ENCODE data around the gene TMCC3. TPM values are rescaled to one million over a fixed set of nuclear protein-coding genes. Genes with fewer than 3 reads are reported as not detected.

Gene TMCC3
- total and polyA plus RNA-seq, 5 experiments from 2014 or later, result 0.18 to 5.7 (median 0.71) TPM; not detected in 2

DNA sequence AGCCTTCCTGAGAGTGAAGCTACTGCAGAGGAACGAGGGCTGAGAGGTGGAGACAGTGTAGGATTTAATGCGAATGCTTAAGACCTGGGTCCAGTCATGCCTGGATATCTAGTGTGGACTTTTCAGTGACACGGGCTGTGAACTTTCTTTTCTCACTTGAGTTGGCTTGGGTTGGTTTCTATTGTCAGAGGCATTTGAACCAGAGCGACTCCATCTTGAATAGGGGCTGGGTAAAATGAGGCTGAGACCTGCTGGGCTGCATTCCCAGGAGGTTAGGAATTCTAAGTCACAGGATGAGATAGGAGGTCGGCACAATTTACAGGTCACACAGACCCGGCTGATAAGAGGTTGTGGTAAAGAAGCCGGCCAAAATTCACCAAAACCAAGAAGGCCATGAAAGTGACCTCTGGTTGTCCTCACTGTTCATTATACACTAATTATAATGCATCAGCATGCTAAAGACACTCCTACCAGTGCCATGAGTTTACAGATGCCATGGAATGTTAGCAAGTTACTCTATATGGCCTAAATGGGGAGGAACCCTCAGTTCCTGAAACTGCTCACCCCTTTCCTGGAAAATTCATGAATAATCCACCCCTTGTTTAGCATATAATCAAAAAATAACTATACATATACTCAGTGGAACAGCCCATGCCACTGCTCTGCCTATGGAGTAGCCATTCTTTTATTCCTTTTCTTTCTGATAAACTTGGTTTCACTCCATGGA, 34.2 kb upstream of the TMCC3 start:
- Mint-ChIP-seq H3K27ac (no peak overlapping the region), H3K4me1 (peaks cover 0 to 10% (median 0%) of the 10 kb centered on the region in 4 donors), H3K9me3 (peaks cover 0 to 2% (median 0%) of the 10 kb centered on the region in 9 donors), H3K36me3 (no peaks in the 10 kb centered on the region), H3K4me3 (no peak overlapping the region), H3K27me3 (peaks cover 0 to 4% (median 0%) of the 10 kb centered on the region in 5 donors)
- DNase-seq, result no peak
- POLR2A ChIA-PET, result no interaction called here
- no peak for ATAC-seq

DNA sequence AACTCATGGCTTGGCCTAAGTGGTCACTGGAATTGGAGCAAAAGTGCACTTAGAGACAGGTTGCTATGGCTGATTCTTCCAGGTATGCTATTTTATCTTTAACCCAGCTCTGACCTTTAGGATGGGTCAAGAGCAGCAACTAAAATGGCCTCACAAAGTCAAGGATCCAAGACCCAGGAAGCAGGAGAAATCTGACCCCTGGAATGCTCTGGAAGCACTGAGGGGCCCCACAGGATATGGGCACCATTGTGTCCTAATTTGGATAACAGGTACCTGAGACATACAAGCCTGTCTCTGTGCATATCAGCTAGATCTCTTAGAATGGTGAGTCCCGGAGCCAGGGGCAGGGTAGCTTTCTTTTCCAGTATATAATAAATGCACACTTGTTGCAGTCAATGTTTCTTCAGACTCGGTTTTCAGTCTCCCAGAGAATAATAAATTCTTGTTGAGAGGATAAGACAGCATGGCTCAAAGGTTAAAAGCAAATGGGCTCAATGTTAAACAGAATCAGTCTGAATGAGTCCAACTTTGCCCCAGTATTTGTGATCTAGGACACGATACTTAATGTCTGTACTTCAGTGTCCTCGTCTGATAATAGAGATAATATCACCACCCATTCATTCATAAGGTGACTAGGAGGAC, 29.3 kb upstream of the TMCC3 start:
- POLR2A ChIA-PET, result no interaction called here
- Mint-ChIP-seq H3K9me3 (peaks cover 0 to 2% (median 0%) of the 10 kb centered on the region in 9 donors), H3K4me1 (peaks cover 15 to 47% (median 23%) of the 10 kb centered on the region in 4 donors), H3K4me3 (no peak overlapping the region), H3K36me3 (no peaks in the 10 kb centered on the region), H3K27ac (no peak overlapping the region), H3K27me3 (peaks cover 0 to 7% (median 3%) of the 10 kb centered on the region in 5 donors)
- no peak for ATAC-seq
- DNase-seq, result no peak

DNA sequence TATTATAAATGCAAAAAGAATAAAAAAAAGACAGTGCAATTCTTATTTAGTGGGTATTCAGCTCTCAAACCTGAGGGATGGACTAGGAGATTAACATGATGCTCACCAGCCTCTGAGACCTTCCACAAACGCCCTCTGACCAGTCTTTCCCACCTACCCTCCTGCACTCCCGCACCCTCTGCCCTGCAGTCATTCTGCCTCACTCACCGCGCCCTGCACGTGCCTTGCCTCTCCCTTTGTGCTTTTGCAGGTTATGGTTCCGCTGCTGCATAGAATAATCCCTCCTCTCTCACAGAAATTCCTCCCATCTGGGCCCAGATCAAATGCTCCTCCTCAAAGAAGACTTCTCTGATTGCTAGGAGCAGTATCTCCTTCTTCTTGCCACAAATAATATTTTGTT, 28.5 kb upstream of the TMCC3 start:
- POLR2A ChIA-PET, result no interaction called here
- H3K4me3 Mint-ChIP-seq, result no peak overlapping the region
- H3K27ac Mint-ChIP-seq, result peak overlapping the region in 4 of 10 donors; percentile 42 to 85 (median 50)
- DNase-seq (no peak), ATAC-seq (no peak)
- peaks cover 0 to 2% (median 0%) of the 10 kb centered on the region in 9 donors for H3K9me3 Mint-ChIP-seq
- no peaks in the 10 kb centered on the region for H3K36me3 Mint-ChIP-seq
- H3K27me3 Mint-ChIP-seq, result peaks cover 0 to 7% (median 4%) of the 10 kb centered on the region in 5 donors
- peaks cover 15 to 51% (median 25%) of the 10 kb centered on the region in 4 donors for H3K4me1 Mint-ChIP-seq

DNA sequence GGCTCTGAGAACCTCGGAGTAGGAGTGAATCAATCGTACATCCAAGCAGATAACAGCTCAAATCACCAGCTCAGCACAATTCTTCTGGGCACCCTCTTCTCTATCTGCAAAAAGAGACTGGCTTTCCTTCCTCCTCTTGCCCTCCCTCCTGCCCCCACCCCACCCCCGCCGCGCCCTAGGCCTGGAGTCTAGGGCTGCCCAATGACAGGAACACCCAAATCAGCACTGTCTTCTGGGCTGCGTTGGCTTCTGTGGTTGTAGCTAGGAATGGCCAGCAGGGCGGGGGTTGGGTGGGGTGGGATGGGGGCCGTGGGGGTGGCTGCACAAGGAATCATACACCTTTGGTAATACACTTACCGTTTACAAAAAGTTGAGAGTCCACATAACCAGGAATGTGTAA, 28.0 kb upstream of the TMCC3 start:
- H3K36me3 Mint-ChIP-seq, result no peaks in the 10 kb centered on the region
- POLR2A ChIA-PET, result no interaction called here
- no peak for DNase-seq

DNA sequence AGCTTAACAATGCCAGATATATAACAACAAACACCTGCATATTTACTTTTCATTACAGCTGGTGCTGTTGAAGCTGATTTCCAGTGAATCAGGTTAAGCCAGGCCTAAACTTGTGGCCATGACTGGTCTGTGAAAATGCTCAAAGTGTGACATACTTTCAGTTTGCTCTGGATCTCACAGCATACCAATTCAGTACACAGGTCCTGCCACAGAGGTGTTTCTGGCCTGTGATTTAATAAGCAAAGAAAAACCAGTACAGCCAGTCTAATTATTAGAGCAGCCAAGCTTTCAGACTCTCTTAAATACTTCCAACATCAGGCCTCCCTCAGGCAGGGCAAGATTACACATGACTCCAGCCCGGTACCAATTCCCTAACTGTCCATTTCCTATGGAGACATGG, 27.4 kb upstream of the TMCC3 start:
- H3K4me1 Mint-ChIP-seq, result peaks cover 15 to 46% (median 25%) of the 10 kb centered on the region in 4 donors

More for the DNA sequence above, 28.0 kb upstream of the TMCC3 start:
- no peak for ATAC-seq
- peaks cover 0 to 7% (median 4%) of the 10 kb centered on the region in 5 donors for H3K27me3 Mint-ChIP-seq
- peaks cover 0 to 2% (median 0%) of the 10 kb centered on the region in 9 donors for H3K9me3 Mint-ChIP-seq
- H3K4me1 Mint-ChIP-seq, result peaks cover 15 to 51% (median 25%) of the 10 kb centered on the region in 4 donors
- no peak overlapping the region for H3K4me3 Mint-ChIP-seq
- H3K27ac Mint-ChIP-seq, result peak overlapping the region in 4 of 10 donors; percentile 16 to 86 (median 54)

GRCh38 chr12:94676922-94677321, 26.6 kb upstream of the TMCC3 start:
- Mint-ChIP-seq H3K36me3 (no peaks in the 10 kb centered on the region), H3K4me3 (peak overlapping the region in 1 of 10 donors; percentile 4), H3K27me3 (peaks cover 0 to 7% (median 4%) of the 10 kb centered on the region in 5 donors), H3K4me1 (peaks cover 15 to 41% (median 25%) of the 10 kb centered on the region in 4 donors), H3K9me3 (peaks cover 0 to 2% (median 0%) of the 10 kb centered on the region in 9 donors), H3K27ac (peak overlapping the region in 9 of 10 donors; percentile 34 to 96 (median 80))
- POLR2A ChIA-PET, result no interaction called here
- ATAC-seq (no peak), DNase-seq (no peak)

More for the DNA sequence above, 27.4 kb upstream of the TMCC3 start:
- POLR2A ChIA-PET, result no interaction called here
- peaks cover 0 to 2% (median 0%) of the 10 kb centered on the region in 9 donors for H3K9me3 Mint-ChIP-seq
- peak overlapping the region in 4 of 10 donors; percentile 46 to 86 (median 72) for H3K27ac Mint-ChIP-seq
- no peaks in the 10 kb centered on the region for H3K36me3 Mint-ChIP-seq
- peaks cover 0 to 7% (median 4%) of the 10 kb centered on the region in 5 donors for H3K27me3 Mint-ChIP-seq
- H3K4me3 Mint-ChIP-seq, result no peak overlapping the region
- DNase-seq, result no peak
- ATAC-seq, result no peak

DNA sequence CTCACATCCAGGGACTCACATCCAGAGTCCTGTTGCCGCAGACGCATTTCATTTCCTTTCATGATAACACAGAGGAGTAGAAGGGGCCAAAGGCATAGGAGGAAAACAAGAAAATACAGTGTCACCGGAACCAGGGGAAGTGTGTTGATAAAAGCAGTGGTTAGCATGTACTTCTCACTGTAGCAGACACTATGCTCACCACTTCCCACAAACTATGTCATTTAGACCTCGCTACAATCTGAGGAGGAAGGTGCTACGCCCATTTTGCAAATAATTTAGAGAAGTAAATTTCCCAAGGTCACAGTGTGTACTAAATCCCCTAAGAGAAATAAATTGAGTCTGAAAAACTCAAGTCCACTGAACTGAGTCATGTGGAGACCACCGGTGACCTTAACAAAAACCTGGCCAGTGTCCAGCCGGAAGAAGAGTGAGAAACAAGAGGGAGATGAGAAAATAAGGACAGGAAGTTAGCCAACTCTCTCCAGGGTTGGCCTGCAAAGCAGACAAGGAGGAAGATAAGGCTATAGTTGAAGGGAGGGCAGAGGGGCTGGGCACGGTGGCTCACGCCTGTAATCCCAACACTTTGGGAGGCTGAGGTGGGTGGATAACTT, 25.8 kb upstream of the TMCC3 start:
- H3K4me3 Mint-ChIP-seq, result peak overlapping the region in 9 of 10 donors; percentile 53 to 80 (median 68)
- peaks cover 15 to 41% (median 25%) of the 10 kb centered on the region in 4 donors for H3K4me1 Mint-ChIP-seq
- POLR2A ChIA-PET, result no interaction called here

GRCh38 chr12:94674835-94675234, 24.5 kb upstream of the TMCC3 start:
- peaks cover 0 to 4% (median 4%) of the 10 kb centered on the region in 5 donors for H3K27me3 Mint-ChIP-seq
- ATAC-seq (no peak), DNase-seq (no peak)
- H3K4me3 Mint-ChIP-seq, result peak overlapping the region in 5 of 10 donors; percentile 0 to 63 (median 25)
- peak overlapping the region in 9 of 10 donors; percentile 8 to 89 (median 51) for H3K27ac Mint-ChIP-seq
- POLR2A ChIA-PET, result no interaction called here
- no peaks in the 10 kb centered on the region for H3K9me3 Mint-ChIP-seq
- peaks cover 15 to 41% (median 25%) of the 10 kb centered on the region in 4 donors for H3K4me1 Mint-ChIP-seq
- H3K36me3 Mint-ChIP-seq, result no peaks in the 10 kb centered on the region

More for the DNA sequence above, 25.8 kb upstream of the TMCC3 start:
- Mint-ChIP-seq H3K36me3 (no peaks in the 10 kb centered on the region), H3K27ac (peak overlapping the region; percentile 75 to 96 (median 89)), H3K27me3 (peaks cover 0 to 7% (median 4%) of the 10 kb centered on the region in 5 donors), H3K9me3 (peaks cover 0 to 2% (median 0%) of the 10 kb centered on the region in 9 donors)
- DNase-seq (peak in 7 of 10 donors; percentile 1 to 69 (median 41)), ATAC-seq (peak; percentile 96)

- POLR2A ChIA-PET, result interaction anchor here (0.7 kb wide), 1 partner anchor 9 kb away, joined by 3 read pairs; no protein-coding TSS in a partner anchor
- Mint-ChIP-seq H3K27ac (no peak overlapping the region), H3K4me1 (peaks cover 17 to 40% (median 24%) of the 10 kb centered on the region in 4 donors), H3K27me3 (peaks cover 0 to 4% (median 2%) of the 10 kb centered on the region in 5 donors), H3K4me3 (no peak overlapping the region), H3K36me3 (no peaks in the 10 kb centered on the region), H3K9me3 (no peaks in the 10 kb centered on the region)
- DNase-seq, result no peak
- no peak for ATAC-seq
These were observed 23.7 kb upstream of the TMCC3 start for GRCh38 chr12:94674051-94674451.

- Mint-ChIP-seq H3K27ac (peak overlapping the region in 1 of 10 donors; percentile 61), H3K4me1 (peaks cover 14 to 37% (median 21%) of the 10 kb centered on the region in 4 donors), H3K27me3 (peaks cover 0 to 2% (median 0%) of the 10 kb centered on the region in 5 donors), H3K36me3 (no peaks in the 10 kb centered on the region), H3K4me3 (no peak overlapping the region), H3K9me3 (no peaks in the 10 kb centered on the region)
- no peak for ATAC-seq
- POLR2A ChIA-PET, result interaction anchor here (0.7 kb wide), 1 partner anchor 9 kb away, joined by 3 read pairs; no protein-coding TSS in a partner anchor
- DNase-seq, result no peak
These were observed 23.1 kb upstream of the TMCC3 start for GRCh38 chr12:94673496-94673895.

DNA sequence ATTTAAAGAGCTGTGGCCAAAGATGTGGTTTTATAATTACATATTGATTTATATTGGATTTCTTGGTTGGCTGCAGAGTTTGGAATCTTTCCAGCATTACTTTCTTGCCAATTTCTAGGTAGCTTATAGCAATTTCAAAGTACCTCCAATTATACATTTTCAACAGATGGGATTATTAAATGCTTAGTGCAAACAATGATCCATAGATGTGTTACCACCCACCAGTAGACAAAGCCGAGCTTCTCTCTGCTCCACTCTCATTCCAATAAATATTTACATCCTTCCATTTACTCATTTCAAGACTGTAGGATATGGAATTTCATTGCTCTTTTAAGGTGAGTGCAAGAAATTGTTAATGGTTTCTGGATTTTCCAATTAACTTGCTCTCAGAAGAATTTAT, 21.6 kb upstream of the TMCC3 start:
- H3K9me3 Mint-ChIP-seq, result no peaks in the 10 kb centered on the region
- no peak for DNase-seq
- H3K27me3 Mint-ChIP-seq, result peaks cover 0 to 2% (median 0%) of the 10 kb centered on the region in 5 donors
- H3K27ac Mint-ChIP-seq, result no peak overlapping the region
- ATAC-seq, result no peak
- peaks cover 11 to 24% (median 18%) of the 10 kb centered on the region in 4 donors for H3K4me1 Mint-ChIP-seq
- no peak overlapping the region for H3K4me3 Mint-ChIP-seq
- POLR2A ChIA-PET, result no interaction called here
- no peaks in the 10 kb centered on the region for H3K36me3 Mint-ChIP-seq

GRCh38 chr12:94670898-94671297, 20.5 kb upstream of the TMCC3 start:
- Mint-ChIP-seq H3K27me3 (peaks cover 0 to 6% (median 2%) of the 10 kb centered on the region in 5 donors), H3K9me3 (no peaks in the 10 kb centered on the region), H3K27ac (peak overlapping the region in 1 of 10 donors; percentile 1), H3K4me1 (peaks cover 4 to 13% (median 9%) of the 10 kb centered on the region in 4 donors), H3K36me3 (no peaks in the 10 kb centered on the region), H3K4me3 (no peak overlapping the region)
- DNase-seq (no peak), ATAC-seq (no peak)
- POLR2A ChIA-PET, result no interaction called here

Measured in naive thymus-derived CD8-positive, alpha-beta T cell (primary cell).